ENCODE measurements around the gene LGALSL. TPM values are rescaled to one million over a fixed set of nuclear protein-coding genes. Genes with fewer than 3 reads are reported as not detected.

The LGALSL gene
- total and polyA plus RNA-seq, 2 donors from 2014 or later = 16.2 to 17.3 TPM

GRCh38 chr2:64474636-64475035, 20.7 kb downstream of the LGALSL start:
- Histone ChIP-seq H3K4me1 (ENCODE audit: control insufficient read depth in 2 of 3, insufficient read depth in 2 of 3, low read depth in 1 of 3, low read length in 3 of 3) (no peaks in the 10 kb centered on the region), H3K27ac (ENCODE audit: low read depth in 2 of 2, low read length in 2 of 2) (no peak overlapping the region), H3K9ac (ENCODE audit: low read length in 3 of 3) (no peak overlapping the region), H3K9me3 (ENCODE audit: control insufficient read depth in 2 of 3, insufficient read depth in 1 of 3, low read length in 3 of 3) (no peaks in the 10 kb centered on the region), H3K27me3 (ENCODE audit: control insufficient read depth, insufficient read depth, low read length) (no peaks in the 10 kb centered on the region), H3K36me3 (ENCODE audit: control insufficient read depth in 2 of 3, insufficient read depth in 3 of 3, low read length in 3 of 3) (no peaks in the 10 kb centered on the region), H3K4me3 (ENCODE audit: low read length in 3 of 3) (no peak overlapping the region)
- TF ChIP-seq CTCF (IDR thresholded peaks at IDR 0.05; ENCODE audit: borderline replicate concordance, extremely low read depth, insufficient read depth) = no peak
- intact Hi-C loops (cut with DNase I) = no loop called here
- no peak for FAIRE-seq
- DNase-seq = no peak

GRCh38 chr2:64477037-64477436, 23.1 kb downstream of the LGALSL start:
- intact Hi-C loops (cut with DNase I) = no loop called here
- FAIRE-seq (no peak), DNase-seq (no peak)
- Histone ChIP-seq H3K36me3 (ENCODE audit: control insufficient read depth in 2 of 3, insufficient read depth in 3 of 3, low read length in 3 of 3) (no peaks in the 10 kb centered on the region), H3K9me3 (ENCODE audit: control insufficient read depth in 2 of 3, insufficient read depth in 1 of 3, low read length in 3 of 3) (no peaks in the 10 kb centered on the region), H3K27me3 (ENCODE audit: control insufficient read depth, insufficient read depth, low read length) (no peaks in the 10 kb centered on the region), H3K4me3 (ENCODE audit: low read length in 3 of 3) (no peak overlapping the region), H3K9ac (ENCODE audit: low read length in 3 of 3) (no peak overlapping the region), H3K4me1 (ENCODE audit: control insufficient read depth in 2 of 3, insufficient read depth in 2 of 3, low read depth in 1 of 3, low read length in 3 of 3) (no peaks in the 10 kb centered on the region), H3K27ac (ENCODE audit: low read depth in 2 of 2, low read length in 2 of 2) (no peak overlapping the region)
- TF ChIP-seq CTCF (IDR thresholded peaks at IDR 0.05; ENCODE audit: borderline replicate concordance, extremely low read depth, insufficient read depth) = no peak

- peak in 1 of 5 donors; percentile 29 for DNase-seq
- H3K9me3 ChIP-seq (ENCODE audit: control insufficient read depth in 2 of 3, insufficient read depth in 1 of 3, low read length in 3 of 3) = no peaks in the 10 kb centered on the region
- no peak for FAIRE-seq
- no peaks in the 10 kb centered on the region for H3K36me3 ChIP-seq (ENCODE audit: control insufficient read depth in 2 of 3, insufficient read depth in 3 of 3, low read length in 3 of 3)
- no peak overlapping the region for H3K9ac ChIP-seq (ENCODE audit: low read length in 3 of 3)
- intact Hi-C loops (cut with DNase I) = no loop called here
- no peaks in the 10 kb centered on the region for H3K27me3 ChIP-seq (ENCODE audit: control insufficient read depth, insufficient read depth, low read length)
- no peak for TF ChIP-seq CTCF (IDR thresholded peaks at IDR 0.05; ENCODE audit: borderline replicate concordance, extremely low read depth, insufficient read depth)
- H3K27ac ChIP-seq (ENCODE audit: low read depth in 2 of 2, low read length in 2 of 2) = no peak overlapping the region
- H3K4me1 ChIP-seq (ENCODE audit: control insufficient read depth in 2 of 3, insufficient read depth in 2 of 3, low read depth in 1 of 3, low read length in 3 of 3) = no peaks in the 10 kb centered on the region
- H3K4me3 ChIP-seq (ENCODE audit: low read length in 3 of 3) = no peak overlapping the region
These were observed 24.0 kb downstream of the LGALSL start for GRCh38 chr2:64477979-64478378.
